ENCODE data around the gene TCF7L2. TPM values are rescaled to one million over a fixed set of nuclear protein-coding genes. Genes with fewer than 3 reads are reported as not detected.

Gene TCF7L2
- polyA plus RNA-seq, 1 donor from 2014 or later = 1.7 TPM

GRCh38 chr10:113088194-113088593 lies 138.1 kb downstream of the TCF7L2 start:
- Histone ChIP-seq H3K79me2 (replicated peaks; ENCODE audit: insufficient read depth, low read length) (no peaks in the 10 kb centered on the region), H4K20me1 (ENCODE audit: insufficient read depth) (no peaks in the 10 kb centered on the region), H3F3A (ENCODE audit: insufficient read depth, low read length, poor library complexity, severe bottlenecking) (no peaks in the 10 kb centered on the region), H3K36me3 (ENCODE audit: insufficient read depth, low read length) (no peaks in the 10 kb centered on the region), H3K4me3 (ENCODE audit: low read length) (no peak overlapping the region), H3K9ac (ENCODE audit: low read length) (no peak overlapping the region), H3K9me3 (ENCODE audit: low read length) (no peaks in the 10 kb centered on the region), H3K27ac (ENCODE audit: low read length) (no peak overlapping the region), H2AFZ (ENCODE audit: low read depth, low read length) (no peak overlapping the region), H3K27me3 (ENCODE audit: insufficient read depth, low read depth, low read length) (no peaks in the 10 kb centered on the region), H3K9me2 (ENCODE audit: insufficient read depth, low read length) (no peaks in the 10 kb centered on the region), H3K4me2 (ENCODE audit: low read length) (no peak overlapping the region)
- TF ChIP-seq RAD21 (conservative IDR thresholded peaks at IDR 0.05) = no peak
- no peak for TF ChIP-seq SMC3 (conservative IDR thresholded peaks at IDR 0.05; ENCODE audit: poor library complexity)
- TF ChIP-seq REST (IDR thresholded peaks at IDR 0.05; ENCODE audit: borderline replicate concordance) = no peak
- TF ChIP-seq EP300 (conservative IDR thresholded peaks at IDR 0.05; ENCODE audit: poor library complexity, severe bottlenecking) = no peak
- TF ChIP-seq TAF1 (IDR thresholded peaks at IDR 0.05; ENCODE audit: low read depth) = no peak
- TF ChIP-seq EZH2 (IDR thresholded peaks at IDR 0.05; ENCODE audit: borderline replicate concordance, insufficient read depth, low read length, poor library complexity, severe bottlenecking) = no peak
- TF ChIP-seq POLR2AphosphoS5 (IDR thresholded peaks at IDR 0.05) = no peak
- no peak for TF ChIP-seq MXI1 (conservative IDR thresholded peaks at IDR 0.05; ENCODE audit: poor library complexity, severe bottlenecking)
- TF ChIP-seq CTCF (IDR thresholded peaks at IDR 0.05; ENCODE audit: poor library complexity, severe bottlenecking) = no peak

- no peaks in the 10 kb centered on the region for H3K9me2 ChIP-seq (ENCODE audit: insufficient read depth, low read length)
- H3K4me2 ChIP-seq (ENCODE audit: low read length) = no peak overlapping the region
- H3K27me3 ChIP-seq (ENCODE audit: insufficient read depth, low read depth, low read length) = no peaks in the 10 kb centered on the region
- no peaks in the 10 kb centered on the region for H3K79me2 ChIP-seq (replicated peaks; ENCODE audit: insufficient read depth, low read length)
- H2AFZ ChIP-seq (ENCODE audit: low read depth, low read length) = no peak overlapping the region
- no peaks in the 10 kb centered on the region for H3K36me3 ChIP-seq (ENCODE audit: insufficient read depth, low read length)
- H3K9ac ChIP-seq (ENCODE audit: low read length) = no peak overlapping the region
- no peak for TF ChIP-seq RAD21 (conservative IDR thresholded peaks at IDR 0.05)
- no peak for TF ChIP-seq CTCF (IDR thresholded peaks at IDR 0.05; ENCODE audit: poor library complexity, severe bottlenecking)
- no peak for TF ChIP-seq EP300 (conservative IDR thresholded peaks at IDR 0.05; ENCODE audit: poor library complexity, severe bottlenecking)
- no peak for TF ChIP-seq EZH2 (IDR thresholded peaks at IDR 0.05; ENCODE audit: borderline replicate concordance, insufficient read depth, low read length, poor library complexity, severe bottlenecking)
- TF ChIP-seq REST (IDR thresholded peaks at IDR 0.05; ENCODE audit: borderline replicate concordance) = no peak
- TF ChIP-seq SMC3 (conservative IDR thresholded peaks at IDR 0.05; ENCODE audit: poor library complexity) = no peak
- TF ChIP-seq TAF1 (IDR thresholded peaks at IDR 0.05; ENCODE audit: low read depth) = no peak
- TF ChIP-seq MXI1 (conservative IDR thresholded peaks at IDR 0.05; ENCODE audit: poor library complexity, severe bottlenecking) = no peak
- no peak for TF ChIP-seq POLR2AphosphoS5 (IDR thresholded peaks at IDR 0.05)
- no peak overlapping the region for H3K4me3 ChIP-seq (ENCODE audit: low read length)
- no peak overlapping the region for H3K27ac ChIP-seq (ENCODE audit: low read length)
- H3K9me3 ChIP-seq (ENCODE audit: low read length) = no peaks in the 10 kb centered on the region
- no peaks in the 10 kb centered on the region for H3F3A ChIP-seq (ENCODE audit: insufficient read depth, low read length, poor library complexity, severe bottlenecking)
- no peaks in the 10 kb centered on the region for H4K20me1 ChIP-seq (ENCODE audit: insufficient read depth)
These were observed 139.5 kb downstream of the TCF7L2 start for GRCh38 chr10:113089551-113089950.
